Measurements from ENCODE around the gene PINLYP. TPM values are rescaled to one million over a fixed set of nuclear protein-coding genes. Genes with fewer than 3 reads are reported as not detected.

Gene PINLYP
- total RNA-seq, 2 experiments from 2014 or later = 0.40 to 4.9 TPM

GRCh38 chr19:43605875-43606568 lies 30.4 kb downstream of the PINLYP start:
- no peaks in the 10 kb centered on the region for H3K79me2 ChIP-seq (ENCODE audit: insufficient read depth, low read depth, low read length)
- no peaks in the 10 kb centered on the region for H3K9me3 ChIP-seq (ENCODE audit: low read length)
- intact Hi-C loops (cut with micrococcal nuclease; ENCODE audit: unreplicated experiment) = no loop called here
- no peak overlapping the region for H3K4me2 ChIP-seq (ENCODE audit: low read length)
- no peak overlapping the region for H3K4me3 ChIP-seq (ENCODE audit: low read depth, low read length, poor library complexity, severe bottlenecking)
- DNase-seq (ENCODE audit: low spot score) = no peak
- CTCF ChIA-PET (ENCODE audit: unreplicated experiment) = interaction anchor here (0.5 kb wide), 1 partner anchor 9 kb away, joined by 3 read pairs; no protein-coding TSS in a partner anchor
- no peaks in the 10 kb centered on the region for H3K9me2 ChIP-seq (ENCODE audit: insufficient read depth, low read length)
- H3K27ac ChIP-seq (ENCODE audit: low read depth, low read length, poor library complexity, severe bottlenecking) = no peak overlapping the region
- no TSS peak for BruUV-seq (replicated peaks)
- POLR2A ChIA-PET = no interaction called here
- no peaks in the 10 kb centered on the region for H4K20me1 ChIP-seq (ENCODE audit: insufficient read depth, low read length)
- peaks cover 6% of the 10 kb centered on the region for H3K4me1 ChIP-seq (ENCODE audit: insufficient read depth, low read length, poor library complexity, severe bottlenecking)
- H3K36me3 ChIP-seq (ENCODE audit: insufficient read depth, low read length) = peaks cover 57% of the 10 kb centered on the region
- H2AFZ ChIP-seq (ENCODE audit: low read length) = no peak overlapping the region
- TF ChIP-seq CTCF (conservative IDR thresholded peaks at IDR 0.05; ENCODE audit: low read length) (no peak), EZH2phosphoT487 (IDR thresholded peaks at IDR 0.05; ENCODE audit: borderline replicate concordance, low read depth, low read length) (no peak)

GRCh38 chr19:43606569-43607229 lies 31.1 kb downstream of the PINLYP start:
- TF ChIP-seq CTCF (conservative IDR thresholded peaks at IDR 0.05; ENCODE audit: low read length) = no peak
- TF ChIP-seq EZH2phosphoT487 (IDR thresholded peaks at IDR 0.05; ENCODE audit: borderline replicate concordance, low read depth, low read length) = no peak
- no peak overlapping the region for H3K4me3 ChIP-seq (ENCODE audit: low read depth, low read length, poor library complexity, severe bottlenecking)
- H3K4me1 ChIP-seq (ENCODE audit: insufficient read depth, low read length, poor library complexity, severe bottlenecking) = peaks cover 6% of the 10 kb centered on the region
- no peak overlapping the region for H3K27ac ChIP-seq (ENCODE audit: low read depth, low read length, poor library complexity, severe bottlenecking)
- H3K9me3 ChIP-seq (ENCODE audit: low read length) = no peaks in the 10 kb centered on the region
- no peak overlapping the region for H3K4me2 ChIP-seq (ENCODE audit: low read length)
- ChIA-PET CTCF (ENCODE audit: unreplicated experiment) (no interaction called here), POLR2A (no interaction called here)
- BruUV-seq (replicated peaks) = no TSS peak
- intact Hi-C loops (cut with micrococcal nuclease; ENCODE audit: unreplicated experiment) = no loop called here
- no peaks in the 10 kb centered on the region for H4K20me1 ChIP-seq (ENCODE audit: insufficient read depth, low read length)
- DNase-seq (ENCODE audit: low spot score) = no peak
- H3K36me3 ChIP-seq (ENCODE audit: insufficient read depth, low read length) = peaks cover 54% of the 10 kb centered on the region
- no peaks in the 10 kb centered on the region for H3K9me2 ChIP-seq (ENCODE audit: insufficient read depth, low read length)
- H3K79me2 ChIP-seq (ENCODE audit: insufficient read depth, low read depth, low read length) = no peaks in the 10 kb centered on the region
- no peak overlapping the region for H2AFZ ChIP-seq (ENCODE audit: low read length)
